HCT116 (cell line): ENCODE data around the gene NETO1.

ENCODE experiments used
- CEBPB ChIP-seq: IDR thresholded peaks from 2 replicates; pipeline ENCODE4 v1.6.1; 2012; ENCODE audit warnings: low read depth
- CTCF ChIP-seq, 3 experiments: fragments of 200-600 bp in 1 of 3; sonication (generic) in 1 of 3; IDR thresholded peaks in 2 of 3; conservative IDR thresholded peaks in 1 of 3; 2 replicates each; pipeline ENCODE4 v1.5.1; 2012 to 2017; ENCODE audit warnings: low read depth in 2 of 3, low read length in 2 of 3, antibody characterized with exemption in 1 of 3, borderline replicate concordance in 1 of 3, control low read depth in 1 of 3, mild to moderate bottlenecking in 1 of 3, mixed read lengths in 1 of 3, mixed run types in 1 of 3, moderate library complexity in 1 of 3; ENCODE audit not compliant: insufficient read depth in 1 of 3
- EZH2phosphoT487 ChIP-seq: fragments of 200-600 bp; IDR thresholded peaks from 2 replicates; pipeline ENCODE4 v1.6.1; 2018; ENCODE audit warnings: antibody characterized with exemption, borderline replicate concordance
- RAD21 ChIP-seq: IDR thresholded peaks from 2 replicates; pipeline ENCODE4 v1.6.1; 2012; ENCODE audit warnings: low read depth, mild to moderate bottlenecking
- TF ChIP-seq, protein P1 (sequence below): IDR thresholded peaks from 2 replicates; pipeline ENCODE4 v1.6.1; 2012

DNA sequence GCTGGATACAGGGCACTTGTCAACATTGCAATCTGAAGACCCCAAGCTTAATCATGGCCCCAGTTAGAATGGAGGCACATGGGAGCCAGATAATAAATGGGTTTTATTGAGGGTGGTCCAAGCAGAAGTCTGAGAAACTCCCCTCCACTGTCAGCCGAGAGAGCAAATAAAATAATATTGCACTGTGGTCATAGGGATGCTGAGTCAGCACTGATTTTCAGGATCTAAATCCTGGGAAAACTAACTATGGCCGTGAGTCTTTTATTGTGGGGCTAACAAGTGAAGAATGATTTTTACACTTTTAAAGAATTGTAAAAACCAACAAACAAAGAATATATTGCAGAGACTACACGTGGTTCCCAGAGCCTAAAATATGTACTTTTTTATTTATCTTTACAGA, 31.1 kb upstream of the NETO1 start:
- TF ChIP-seq, protein P1, sequence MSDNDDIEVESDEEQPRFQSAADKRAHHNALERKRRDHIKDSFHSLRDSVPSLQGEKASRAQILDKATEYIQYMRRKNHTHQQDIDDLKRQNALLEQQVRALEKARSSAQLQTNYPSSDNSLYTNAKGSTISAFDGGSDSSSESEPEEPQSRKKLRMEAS: no peak
- TF ChIP-seq EZH2phosphoT487 (no peak), CTCF (IDR thresholded peaks at IDR 0.05 in 2 of 3, conservative IDR thresholded peaks at IDR 0.05 in 1 of 3; ENCODE audit: borderline replicate concordance in 1 of 3, insufficient read depth in 1 of 3, low read depth in 2 of 3, low read length in 2 of 3) (no peak), RAD21 (no peak), CEBPB (no peak)
